GM12891 (cell line): ENCODE results near the gene YEATS4.

Experiments used
- PAX5 ChIP-seq: IDR thresholded peaks from 2 replicates; pipeline ENCODE4 v1.6.1; 2011; ENCODE audit warnings: low read length, moderate library complexity, mild to moderate bottlenecking; ENCODE audit not compliant: insufficient read depth, severe bottlenecking
- POLR2A ChIP-seq: IDR thresholded peaks from 2 replicates; pipeline ENCODE4 v1.6.1; 2011; ENCODE audit warnings: low read depth, low read length, control low read depth
- POLR2AphosphoS5 ChIP-seq: IDR thresholded peaks from 2 replicates; pipeline ENCODE4 v1.6.1; 2011; ENCODE audit warnings: low read depth, low read length, control low read depth
- POU2F2 ChIP-seq: IDR thresholded peaks from 2 replicates; pipeline ENCODE4 v1.6.1; 2011; ENCODE audit warnings: low read depth, mild to moderate bottlenecking, control low read depth, low read length, moderate library complexity
- SPI1 ChIP-seq: IDR thresholded peaks from 2 replicates; pipeline ENCODE4 v1.6.1; 2011; ENCODE audit warnings: low read depth, low read length, control low read depth
- TAF1 ChIP-seq: IDR thresholded peaks from 2 replicates; pipeline ENCODE4 v1.6.1; 2011; ENCODE audit warnings: low read depth, low read length, control low read depth

GRCh38 chr12:69355363-69356028, 4.0 kb upstream of the YEATS4 start:
- TF ChIP-seq TAF1 = no peak
- TF ChIP-seq POLR2AphosphoS5 = no peak
- no peak for TF ChIP-seq POLR2A
- no peak for TF ChIP-seq SPI1
- no peak for TF ChIP-seq POU2F2
- no peak for TF ChIP-seq PAX5
